Spleen (tissue), 11 donors: ENCODE measurements around the gene EAF1. TPM values are rescaled to one million over a fixed set of nuclear protein-coding genes. Genes with fewer than 3 reads are reported as not detected.

Experiments
- DNase-seq: peaks from one replicate; pipeline ENCODE4 v3.0.0-alpha.2; 2020
- H3K27ac ChIP-seq, 8 donors: fragments of 200-600 bp; sonication (generic) in 7 of 8; 1 replicate in 4 of 8; 2 replicates in 4 of 8; pipeline versions ENCODE4 v1.5.0 to v1.8.0; 2016 to 2021; ENCODE audit warnings: inconsistent platforms in 4 of 8, mild to moderate bottlenecking in 4 of 8, moderate library complexity in 1 of 8
- H3K27me3 ChIP-seq, 7 donors: fragments of 200-600 bp; sonication (generic) in 6 of 7; replicated peaks in 1 of 7; 1 replicate in 4 of 7; 2 replicates in 3 of 7; pipeline versions ENCODE4 v1.5.0 to v1.8.0; 2016 to 2021; ENCODE audit warnings: inconsistent platforms in 3 of 7, mild to moderate bottlenecking in 1 of 7
- H3K36me3 ChIP-seq, 6 donors: fragments of 200-600 bp; sonication (generic) in 5 of 6; 1 replicate in 4 of 6; 2 replicates in 2 of 6; pipeline versions ENCODE4 v1.5.0 to v1.8.0; 2016 to 2021; ENCODE audit warnings: inconsistent platforms in 2 of 6
- H3K4me1 ChIP-seq, 6 donors: fragments of 200-600 bp; sonication (generic) in 5 of 6; 1 replicate in 3 of 6; 2 replicates in 3 of 6; pipeline versions ENCODE4 v1.5.0 to v1.8.0; 2016 to 2021; ENCODE audit warnings: inconsistent platforms in 3 of 6
- H3K4me3 ChIP-seq, 8 donors: fragments of 200-600 bp; sonication (generic) in 7 of 8; 1 replicate in 4 of 8; 2 replicates in 4 of 8; pipeline versions ENCODE4 v1.5.0 to v1.8.0; 2016 to 2021; ENCODE audit warnings: inconsistent platforms in 4 of 8, mild to moderate bottlenecking in 4 of 8, moderate library complexity in 2 of 8
- H3K9me3 ChIP-seq, 8 donors: fragments of 200-600 bp; sonication (generic) in 7 of 8; 1 replicate in 4 of 8; 2 replicates in 4 of 8; pipeline versions ENCODE4 v1.5.0 to v1.8.0; 2016 to 2021; ENCODE audit warnings: inconsistent platforms in 4 of 8
- CTCF ChIP-seq, 11 experiments: fragments of 200-600 bp in 7 of 11; fragments of 450-650 bp in 4 of 11; sonication (generic) in 4 of 11; IDR thresholded peaks in 8 of 11; conservative IDR thresholded peaks in 3 of 11; 1 replicate in 7 of 11; 2 replicates in 4 of 11; pipeline versions ENCODE4 v1.4.0 to v1.8.0; 2016 to 2021; ENCODE audit warnings: antibody characterized with exemption in 11 of 11, inconsistent platforms in 4 of 11, mild to moderate bottlenecking in 1 of 11
- POLR2A ChIP-seq, 3 donors: fragments of 450-650 bp; IDR thresholded peaks; one replicate each; pipeline ENCODE4 v1.5.1; 2017; ENCODE audit warnings: antibody characterized with exemption in 3 of 3, mild to moderate bottlenecking in 1 of 3
- POLR2AphosphoS5 ChIP-seq, 3 donors: sonication (generic); formaldehyde crosslinking; IDR thresholded peaks; one replicate each; pipeline ENCODE4 v1.5.1; 2017; ENCODE audit warnings: antibody characterized with exemption in 3 of 3
- WGBS, 5 donors: extraction: QIAGEN DNeasy Blood & Tissue Kit in 3 of 5; methylation state at CpG; one replicate each; pipeline versions ENCODE4 v1.1.5 to v1.1.7; 2013 to 2018; 5-methylcytosine and 5-hydroxymethylcytosine counted together
- intact Hi-C: fragments of 100-400 bp; cut with DNase I; formaldehyde crosslinking; loops from one replicate; pipeline ENCODE4 v1.15.0; 2023; ENCODE audit warnings: low total_unique reads
- polyA plus RNA-seq, 3 donors: library from polyadenylated mRNA; stranded (reverse); fragments of 200-250 nt; gene quantifications; one replicate each; pipeline ENCODE4 v1.2.1, GENCODE V29; 2013
- total RNA-seq, 7 donors: library from RNA; depleted of rRNA in 3 of 7; stranded (reverse); fragments of >200 nt in 3 of 7; fragmentation: NEBNext Ultra II Directional in 4 of 7; extraction: Animal tissue kit (Norgen Biotek cat#: 25700) in 4 of 7; gene quantifications; one replicate each; pipeline versions ENCODE4 v1.1.0 to v1.2.1, GENCODE V29; 2016 to 2021
- donor health status: healthy with polysubstance abuse.
- donor health status: DM: no; HTN: no; CAD: no; lungs with moderate emphysema.
- donor health status: DM: no; HTN: no; CAD: no.
- donor health status: Bipolar disorder and iron deficiency.
- donor health status: healthy.
- donor health status: DM: no; HTN: no; CAD: no.
- donor health status: DM: yes; HTN: yes; CAD: no.

The EAF1 gene
- total and polyA plus RNA-seq, 10 donors, result 3.0 to 40.8 (median 22.4) TPM

- Histone ChIP-seq H3K9me3 (no peaks in the 10 kb centered on the region), H3K27me3 (no peaks in the 10 kb centered on the region), H3K27ac (peak overlapping the region in 2 of 8 donors; percentile 30 to 59), H3K4me3 (no peak overlapping the region), H3K4me1 (peaks cover 0 to 29% (median 11%) of the 10 kb centered on the region in 6 donors), H3K36me3 (peaks cover 0 to 11% (median 0%) of the 10 kb centered on the region in 6 donors)
- intact Hi-C loops, result loop anchor here (5.0 kb wide), 1 partner anchor 202 kb away; no protein-coding TSS in a partner anchor
- 90 to 96% (median 92%) methylated on average over 3 of the region's 3 CpGs for WGBS, 5 donors
- no peak for TF ChIP-seq CTCF (IDR thresholded peaks at IDR 0.05 in 8 of 11, conservative IDR thresholded peaks at IDR 0.05 in 3 of 11)
- TF ChIP-seq POLR2AphosphoS5 (IDR thresholded peaks at IDR 0.05), result no peak
- TF ChIP-seq POLR2A (IDR thresholded peaks at IDR 0.05), result no peak
- no peak for DNase-seq
These were observed 23.4 kb upstream of the EAF1 start for GRCh38 chr3:15403965-15404364.

GRCh38 chr3:15404767-15405166, 22.6 kb upstream of the EAF1 start:
- 42 to 71% (median 59%) methylated on average over 1 of the region's 1 CpG for WGBS, 5 donors
- TF ChIP-seq POLR2AphosphoS5 (IDR thresholded peaks at IDR 0.05), result no peak
- no peak for TF ChIP-seq CTCF (IDR thresholded peaks at IDR 0.05 in 8 of 11, conservative IDR thresholded peaks at IDR 0.05 in 3 of 11)
- no peak for TF ChIP-seq POLR2A (IDR thresholded peaks at IDR 0.05)
- Histone ChIP-seq H3K4me1 (peaks cover 0 to 34% (median 10%) of the 10 kb centered on the region in 6 donors), H3K36me3 (peaks cover 0 to 19% (median 2%) of the 10 kb centered on the region in 6 donors), H3K27me3 (no peaks in the 10 kb centered on the region), H3K9me3 (no peaks in the 10 kb centered on the region), H3K27ac (peak overlapping the region in 5 of 8 donors; percentile 20 to 59 (median 30)), H3K4me3 (no peak overlapping the region)
- DNase-seq, result no peak
- intact Hi-C loops, result loop anchor here (5.0 kb wide), 1 partner anchor 202 kb away; no protein-coding TSS in a partner anchor

GRCh38 chr3:15405448-15406050, 21.8 kb upstream of the EAF1 start:
- 33 to 41% (median 40%) methylated on average over 3 of the region's 3 CpGs for WGBS, 5 donors
- intact Hi-C loops, result no loop called here

More at GRCh38 chr3:15405448-15406050, 21.8 kb upstream of the EAF1 start:
- Histone ChIP-seq H3K4me3 (no peak overlapping the region), H3K36me3 (peaks cover 0 to 27% (median 8%) of the 10 kb centered on the region in 6 donors), H3K27ac (peak overlapping the region in 1 of 8 donors; percentile 30), H3K27me3 (no peaks in the 10 kb centered on the region), H3K9me3 (no peaks in the 10 kb centered on the region), H3K4me1 (peaks cover 0 to 26% (median 7%) of the 10 kb centered on the region in 6 donors)
- TF ChIP-seq CTCF (IDR thresholded peaks at IDR 0.05 in 8 of 11, conservative IDR thresholded peaks at IDR 0.05 in 3 of 11), result peak; percentile 21 to 85 (median 68)
- TF ChIP-seq POLR2AphosphoS5 (IDR thresholded peaks at IDR 0.05), result no peak
- no peak for DNase-seq
